ENCODE measurements around the gene FAM47C. TPM values are rescaled to one million over a fixed set of nuclear protein-coding genes. Genes with fewer than 3 reads are reported as not detected.
"Not testable (repeated sequence)": the region's sequence is repeated elsewhere in the genome, so short reads cannot be mapped to it uniquely, and the experiment has no call there.

Gene FAM47C
- total RNA-seq, 6 experiments from 2014 or later, result not detected

GRCh38 chrX:36985416-36986209 lies 22.6 kb upstream of the FAM47C start:
- H3K4me3 ChIP-seq, result peak overlapping the region in 1 of 3 donors; percentile 19
- TF ChIP-seq CTCF (IDR thresholded peaks at IDR 0.05), result peak in 3 of 4 donors; percentile 13 to 24 (median 21)
- H3K36me3 ChIP-seq; intact Hi-C loops (cut with DNase I); H3K9me3 ChIP-seq; H3K27ac ChIP-seq; H3K4me1 ChIP-seq; H3K27me3 ChIP-seq: not testable (repeated sequence)
- ATAC-seq (peak; percentile 80 to 94 (median 86)), DNase-seq (peak in 1 of 3 donors; percentile 37)
- 39% methylated on average over 15 of the region's 89 CpGs for WGBS (ENCODE audit: insufficient coverage, low coverage, low lambda C conversion rate, missing lambda C conversion rate)

GRCh38 chrX:36986231-36986630 lies 21.9 kb upstream of the FAM47C start:
- DNase-seq, result no peak
- TF ChIP-seq CTCF (IDR thresholded peaks at IDR 0.05) (no peak), POLR2A (IDR thresholded peaks at IDR 0.05) (no peak)
- H3K4me3 ChIP-seq, result peak overlapping the region in 1 of 3 donors; percentile 19
- H3K36me3 ChIP-seq, result no peaks in the 10 kb centered on the region
- intact Hi-C loops (cut with DNase I), result no loop called here
- no CpG with 5 or more reads among the region's 34 CpGs for WGBS (ENCODE audit: insufficient coverage, low coverage, low lambda C conversion rate, missing lambda C conversion rate)
- H3K4me1 ChIP-seq, result no peaks in the 10 kb centered on the region
- no peaks in the 10 kb centered on the region for H3K9me3 ChIP-seq
- peak; percentile 25 to 56 (median 38) for ATAC-seq
- H3K27me3 ChIP-seq, result no peaks in the 10 kb centered on the region
- H3K27ac ChIP-seq, result no peak overlapping the region

- H3K9me3 ChIP-seq; H3K27ac ChIP-seq; H3K4me3 ChIP-seq; intact Hi-C loops (cut with DNase I); DNase-seq; H3K27me3 ChIP-seq; H3K4me1 ChIP-seq; H3K36me3 ChIP-seq; ATAC-seq: not testable (repeated sequence)
- no CpG with 5 or more reads among the region's 1 CpG for WGBS (ENCODE audit: insufficient coverage, low coverage, low lambda C conversion rate, missing lambda C conversion rate)
Measured at GRCh38 chrX:36987212-36987611, 21.0 kb upstream of the FAM47C start.

- no peaks in the 10 kb centered on the region for H3K9me3 ChIP-seq
- H3K27ac ChIP-seq, result no peak overlapping the region
- H3K4me3 ChIP-seq, result no peak overlapping the region
- TF ChIP-seq CTCF (IDR thresholded peaks at IDR 0.05), result no peak
- no peak for TF ChIP-seq POLR2A (IDR thresholded peaks at IDR 0.05)
- DNase-seq (no peak), ATAC-seq (no peak)
- no peaks in the 10 kb centered on the region for H3K36me3 ChIP-seq
- no peaks in the 10 kb centered on the region for H3K4me1 ChIP-seq
- WGBS (ENCODE audit: insufficient coverage, low coverage, low lambda C conversion rate, missing lambda C conversion rate), result 38% methylated on average over 4 of the region's 9 CpGs
- H3K27me3 ChIP-seq, result no peaks in the 10 kb centered on the region
- intact Hi-C loops (cut with DNase I), result no loop called here
Measured at GRCh38 chrX:37000140-37000539, 8.0 kb upstream of the FAM47C start.

- Histone ChIP-seq H3K27ac (no peak overlapping the region), H3K36me3 (no peaks in the 10 kb centered on the region), H3K4me1 (no peaks in the 10 kb centered on the region), H3K4me3 (no peak overlapping the region), H3K9me3 (no peaks in the 10 kb centered on the region), H3K27me3 (no peaks in the 10 kb centered on the region)
- ATAC-seq (no peak), DNase-seq (no peak)
- WGBS (ENCODE audit: insufficient coverage, low coverage, low lambda C conversion rate, missing lambda C conversion rate), result 74% methylated on average over 12 of the region's 22 CpGs
- TF ChIP-seq POLR2A (IDR thresholded peaks at IDR 0.05), result no peak
- no peak for TF ChIP-seq CTCF (IDR thresholded peaks at IDR 0.05)
- intact Hi-C loops (cut with DNase I), result no loop called here
Measured at GRCh38 chrX:37010496-37010895, 2.3 kb downstream of the FAM47C start.

- H3K9me3 ChIP-seq; DNase-seq; H3K36me3 ChIP-seq; H3K4me3 ChIP-seq; ATAC-seq; H3K27ac ChIP-seq; intact Hi-C loops (cut with DNase I); H3K27me3 ChIP-seq; H3K4me1 ChIP-seq: not testable (repeated sequence)
- WGBS (ENCODE audit: insufficient coverage, low coverage, low lambda C conversion rate, missing lambda C conversion rate), result 20% methylated on average over 1 of the region's 1 CpG
Measured at GRCh38 chrX:37034260-37034659, 26.1 kb downstream of the FAM47C start.

GRCh38 chrX:37036674-37037220 lies 28.6 kb downstream of the FAM47C start:
- H3K27ac ChIP-seq; H3K4me1 ChIP-seq; H3K27me3 ChIP-seq; H3K4me3 ChIP-seq; H3K9me3 ChIP-seq; DNase-seq; H3K36me3 ChIP-seq; intact Hi-C loops (cut with DNase I); ATAC-seq: not testable (repeated sequence)
- 70% methylated on average over 7 of the region's 7 CpGs for WGBS (ENCODE audit: insufficient coverage, low coverage, low lambda C conversion rate, missing lambda C conversion rate)

All from right lobe of liver (tissue), 6 donors.